ENCODE data around the gene SLC34A2.

DNA sequence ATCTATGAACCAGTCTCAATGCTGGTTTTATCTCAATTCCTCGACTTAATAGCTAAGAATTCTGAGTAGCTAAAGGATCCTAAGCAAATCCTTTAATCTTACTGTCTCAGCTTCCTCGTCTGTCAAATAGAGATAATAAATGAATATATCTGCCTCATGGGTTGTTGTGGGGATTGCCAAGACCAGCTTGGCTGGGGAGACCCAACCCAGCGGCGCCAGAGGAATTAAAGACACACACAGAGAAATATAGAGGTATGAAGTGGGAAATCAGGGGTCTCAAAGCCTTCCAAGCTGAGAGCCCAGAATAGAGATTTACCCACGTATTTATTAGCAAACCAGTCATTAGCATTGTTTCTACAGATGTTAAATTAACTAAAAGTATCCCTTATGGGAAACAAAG, 41.9 kb downstream of the SLC34A2 start:
- TF ChIP-seq POLR2AphosphoS5 (IDR thresholded peaks at IDR 0.05) (no peak), CTCF (IDR thresholded peaks at IDR 0.05) (no peak), EP300 (IDR thresholded peaks at IDR 0.05) (no peak)

Data from stomach (tissue), 4 donors.